HG03064 (cell line): ENCODE measurements around the gene GPRC5A.
"Not testable (repeated sequence)": the region's sequence is repeated elsewhere in the genome, so short reads cannot be mapped to it uniquely, and the experiment has no call there.

Source experiments
- ATAC-seq: cut with Tn5 transposase; IDR thresholded peaks from one replicate; pipeline ENCODE4 v1.9.1; 2021; ENCODE audit warnings: low read depth; ENCODE audit not compliant: unreplicated experiment

Gene GPRC5A

GRCh38 chr12:12891080-12891880 lies at the start of gene GPRC5A:
GPRC5A (plus strand) TSS chr12:12891562; CDS start chr12:12908250, 16,688 bp downstream.
- ATAC-seq, result no peak

- ATAC-seq, result no peak
Observed at GRCh38 chr12:12845794-12846243, 45.5 kb upstream of the GPRC5A start.

- ATAC-seq, result not testable (repeated sequence)
Observed at GRCh38 chr12:12846780-12847179, 44.6 kb upstream of the GPRC5A start.

GRCh38 chr12:12853435-12853834 lies 37.9 kb upstream of the GPRC5A start:
- no peak for ATAC-seq

- no peak for ATAC-seq
Observed at GRCh38 chr12:12859690-12860089, 31.7 kb upstream of the GPRC5A start.

GRCh38 chr12:12864243-12864642 lies 27.1 kb upstream of the GPRC5A start:
- ATAC-seq, result no peak

- ATAC-seq, result no peak
Observed at GRCh38 chr12:12868477-12869235, 22.7 kb upstream of the GPRC5A start.

GRCh38 chr12:12870465-12870864 lies 20.9 kb upstream of the GPRC5A start:
- ATAC-seq, result no peak

GRCh38 chr12:12871587-12872138 lies 19.7 kb upstream of the GPRC5A start:
- ATAC-seq, result no peak

- no peak for ATAC-seq
Observed at GRCh38 chr12:12872139-12872933, 19.0 kb upstream of the GPRC5A start.

GRCh38 chr12:12872934-12873275 lies 18.5 kb upstream of the GPRC5A start:
- no peak for ATAC-seq

GRCh38 chr12:12874029-12874428 lies 17.3 kb upstream of the GPRC5A start:
- no peak for ATAC-seq

- not testable (repeated sequence) for ATAC-seq
Observed at GRCh38 chr12:12875301-12875700, 16.1 kb upstream of the GPRC5A start.

- ATAC-seq, result no peak
Observed at GRCh38 chr12:12877153-12877768, 14.1 kb upstream of the GPRC5A start.

GRCh38 chr12:12877781-12878455 lies 13.4 kb upstream of the GPRC5A start:
- no peak for ATAC-seq

GRCh38 chr12:12880537-12880936 lies 10.8 kb upstream of the GPRC5A start:
- no peak for ATAC-seq

- no peak for ATAC-seq
Observed at GRCh38 chr12:12881151-12881909, 10.0 kb upstream of the GPRC5A start.

GRCh38 chr12:12882288-12882687 lies 9.1 kb upstream of the GPRC5A start:
- no peak for ATAC-seq
